Breast epithelium (tissue), 3 donors: ENCODE results near the gene DHRS1.

Source experiments
- CTCF ChIP-seq, 3 donors: fragments of 450-650 bp; IDR thresholded peaks; one replicate each; pipeline ENCODE4 v1.5.1; 2016 to 2017; ENCODE audit warnings: antibody characterized with exemption in 3 of 3, mild to moderate bottlenecking in 3 of 3, moderate library complexity in 3 of 3
- POLR2A ChIP-seq: fragments of 450-650 bp; IDR thresholded peaks from one replicate; pipeline ENCODE4 v1.6.1; 2016; ENCODE audit warnings: antibody characterized with exemption, mild to moderate bottlenecking, moderate library complexity

GRCh38 chr14:24330973-24331674 lies 31.5 kb upstream of the DHRS1 start:
- TF ChIP-seq CTCF (IDR thresholded peaks at IDR 0.05) (no peak), POLR2A (no peak)
